K562 (cell line): Measurements from ENCODE around the gene WDR83. TPM values are rescaled to one million over a fixed set of nuclear protein-coding genes. Genes with fewer than 3 reads are reported as not detected.

Source experiments
- ATAC-seq: fragments of 200-7000 bp; cut with Tn5 transposase; 3 replicates; pipeline ENCODE4 v1.9.1; 2020; ENCODE audit warnings: moderate library complexity
- BruUV-seq: library from RNA; stranded (reverse); fragments of 400-500 nt; replicated peaks from 2 replicates; lab custom pipeline; 2021; lab: Mats Ljungman, UMichigan
- CTCF ChIA-PET: fragments of 300-600 bp; formaldehyde crosslinking; extraction: SDS; loops from one replicate; lab custom pipeline; 2021; ENCODE audit warnings: low intra/inter-chr PET ratio; lab: Yijun Ruan, JAX
- POLR2A ChIA-PET: fragments of 300-600, 350-650 bp; sonication (Branson Sonifier 250); formaldehyde crosslinking; extraction: SDS; loops from one replicate; lab custom pipeline; 2021; ENCODE audit warnings: antibody characterized with exemption, inconsistent platforms; lab: Yijun Ruan, JAX
- DNase-seq, 4 experiments: peaks; one replicate each; pipeline versions ENCODE4 v3.0.0 to v3.0.0-alpha.2; 2011 to 2018; ENCODE audit warnings: low spot score in 3 of 4, mixed read lengths in 3 of 4; ENCODE audit errors: extremely low read depth in 1 of 4
- FAIRE-seq: peaks from 2 replicates; lab custom pipeline; 2011; peaks lifted over from hg19 to GRCh38; lab: Jason Lieb, UNC
- H2AFZ ChIP-seq: 2 replicates; pipeline ENCODE4 v1.6.0; 2011; ENCODE audit warnings: low read depth, low read length, control low read depth, inconsistent platforms
- H3K27ac ChIP-seq: fragments of 200-600 bp; 3 replicates; pipeline ENCODE4 v1.8.0; 2011; ENCODE audit warnings: low read depth, mild to moderate bottlenecking, control low read depth, inconsistent platforms, low read length, moderate library complexity, mixed read lengths; ENCODE audit errors: extremely low read depth
- H3K27me3 ChIP-seq, 2 experiments: fragments of 300-600 bp in 1 of 2; 2 replicates in 1 of 2; 3 replicates in 1 of 2; pipeline versions ENCODE4 v1.6.0 to v1.8.0; 2011; ENCODE audit warnings: inconsistent platforms in 2 of 2, low read length in 2 of 2, mild to moderate bottlenecking in 1 of 2, mixed read lengths in 1 of 2, moderate library complexity in 1 of 2; ENCODE audit not compliant: control insufficient read depth in 2 of 2, insufficient read depth in 2 of 2
- H3K36me3 ChIP-seq: fragments of 300-600 bp; 3 replicates; pipeline ENCODE4 v1.8.0; 2011; ENCODE audit warnings: mild to moderate bottlenecking, low read length, inconsistent platforms; ENCODE audit not compliant: control insufficient read depth, insufficient read depth
- H3K4me1 ChIP-seq, 2 experiments: fragments of 200-600 bp in 1 of 2; replicated peaks in 1 of 2; 2 replicates in 1 of 2; 3 replicates in 1 of 2; pipeline versions ENCODE4 v1.5.1 to v1.8.0; 2011; ENCODE audit warnings: inconsistent platforms in 2 of 2, low read length in 2 of 2, mild to moderate bottlenecking in 1 of 2, mixed read lengths in 1 of 2, moderate library complexity in 1 of 2; ENCODE audit not compliant: control insufficient read depth in 2 of 2, insufficient read depth in 2 of 2
- H3K4me2 ChIP-seq: 2 replicates; pipeline ENCODE4 v1.6.1; 2011; ENCODE audit warnings: low read length, control low read depth, inconsistent platforms, mixed read lengths; ENCODE audit not compliant: insufficient read depth
- H3K4me3 ChIP-seq: fragments of 200-600 bp; sonication (generic), shearing (Covaris generic); 2 replicates; pipeline ENCODE4 v1.5.1; 2016; ENCODE audit warnings: control low read depth, inconsistent platforms
- H3K79me2 ChIP-seq: fragments of 200-600 bp; 3 replicates; pipeline ENCODE4 v1.8.0; 2011; ENCODE audit warnings: low read length, inconsistent platforms; ENCODE audit not compliant: control insufficient read depth, insufficient read depth
- H3K9ac ChIP-seq, 2 experiments: 2 replicates each; pipeline versions ENCODE4 v1.6.0 to v1.6.1; 2011; ENCODE audit warnings: low read depth in 2 of 2, low read length in 2 of 2, control low read depth in 1 of 2, inconsistent platforms in 1 of 2, mild to moderate bottlenecking in 1 of 2, mixed read lengths in 1 of 2; ENCODE audit not compliant: insufficient read depth in 1 of 2
- H3K9me1 ChIP-seq: one replicate; pipeline ENCODE4 v1.6.0; 2011; ENCODE audit warnings: inconsistent platforms, mild to moderate bottlenecking, low read length, moderate library complexity; ENCODE audit not compliant: control insufficient read depth, insufficient read depth
- H3K9me3 ChIP-seq: replicated peaks from 2 replicates; pipeline ENCODE4 v1.5.1; 2011; ENCODE audit warnings: low read depth, low read length, inconsistent platforms; ENCODE audit not compliant: control insufficient read depth, insufficient read depth
- H4K20me1 ChIP-seq: replicated peaks from 2 replicates; pipeline ENCODE4 v1.6.1; 2011; ENCODE audit warnings: low read length, inconsistent platforms, mixed read lengths; ENCODE audit not compliant: control insufficient read depth, insufficient read depth
- CSDE1 ChIP-seq, 2 experiments: fragments of 450-650 bp; IDR thresholded peaks; 2 replicates each; pipeline ENCODE4 v1.6.1; 2016; ENCODE audit warnings: mild to moderate bottlenecking in 1 of 2
- E2F3 ChIP-seq: fragments of 250-450 bp; sonication (Bioruptor Pico); IDR thresholded peaks from 2 replicates; pipeline ENCODE4 v1.4.0; 2020; ENCODE audit warnings: mild to moderate bottlenecking
- FOSL1 ChIP-seq: fragments of 200-800 bp; sonication (Bioruptor generic); conservative IDR thresholded peaks from 2 replicates; pipeline ENCODE4 v1.6.1; 2016; ENCODE audit warnings: missing genetic modification characterization, missing compliant biosample characterization
- POLR2G ChIP-seq: fragments of 200-400 bp; formaldehyde crosslinking; IDR thresholded peaks from 2 replicates; pipeline ENCODE4 v1.6.1; 2017; ENCODE audit warnings: low read depth, mild to moderate bottlenecking, antibody characterized with exemption, low read length, moderate library complexity
- RAD51 ChIP-seq: fragments of 450-650 bp; IDR thresholded peaks from 2 replicates; pipeline ENCODE4 v1.7.1; 2016; ENCODE audit warnings: low read depth, mild to moderate bottlenecking, borderline replicate concordance
- WGBS: fragments of 100-300 bp; shearing (Covaris generic); methylation state at CpG from one replicate; pipeline ENCODE4 v1.1.6; 2016; ENCODE audit warnings: low coverage, mixed read lengths; ENCODE audit not compliant: insufficient coverage; ENCODE audit errors: missing lambda C conversion rate; 5-methylcytosine and 5-hydroxymethylcytosine counted together
- in situ Hi-C: fragments of 300-500 bp; cut with MboI; formaldehyde crosslinking; loops from 4 replicates; pipeline ENCODE4 v1.15.0; 2018; ENCODE audit warnings: inconsistent platforms, mixed read lengths
- intact Hi-C: fragments of 100-400 bp; cut with micrococcal nuclease; formaldehyde crosslinking; loops from 2 replicates; pipeline ENCODE4 v1.14.2; 2022
- polyA plus RNA-seq, 8 experiments: library from polyadenylated mRNA; depleted of rRNA in 4 of 8; stranded (reverse) in 5 of 8; unstranded in 3 of 8; fragments of >200 nt; fragmentation: Nextera tagmentation in 2 of 8; fragmentation: Illumina TruSeq in 1 of 8; extraction: Ambion mirVana in 2 of 8; extraction: Trizol in 1 of 8; gene quantifications; 2 replicates each; pipeline versions ENCODE4 v1.2.1 to v1.2.3, GENCODE V29; 2011 to 2014; ENCODE audit warnings: inconsistent platforms in 1 of 8, missing spikeins in 1 of 8
- total RNA-seq, 7 experiments: library from RNA; depleted of rRNA in 6 of 7; stranded (reverse); fragments of >200 nt in 6 of 7; fragmentation: Illumina TruSeq in 2 of 7; extraction: Trizol in 2 of 7; gene quantifications; 2 replicates each; pipeline versions ENCODE4 v1.2.1 to v1.2.3, GENCODE V29; 2011 to 2021; ENCODE audit warnings: low replicate concordance in 1 of 7

The WDR83 gene
- total and polyA plus RNA-seq, 9 of the 15 experiments (the other 6 are each of a cell fraction or from before 2014, with no cell fraction given) = 0.52 to 21.3 (median 4.2) TPM

DNA sequence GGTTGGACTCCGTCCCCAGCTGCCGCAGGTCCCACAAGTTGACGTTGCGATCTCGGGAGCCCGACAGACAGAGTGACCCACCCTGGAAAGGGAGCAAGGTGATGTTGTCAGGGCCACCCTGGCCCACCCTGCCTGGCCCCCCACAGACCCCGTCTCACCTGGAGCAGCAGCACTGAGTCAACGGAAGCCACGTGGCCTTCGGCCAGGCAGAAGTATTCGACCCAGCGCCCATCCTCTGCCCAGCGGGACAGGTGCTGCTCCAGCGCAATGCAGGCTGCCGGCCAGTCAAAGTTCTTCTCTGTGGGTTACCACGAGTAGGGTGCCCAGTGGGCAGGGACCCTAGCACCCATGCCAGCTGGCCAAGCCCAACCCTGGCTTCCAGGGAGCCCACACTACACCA is 28.0 kb downstream of the WDR83 start:
- Histone ChIP-seq H4K20me1 (no peaks in the 10 kb centered on the region), H3K4me2 (no peak overlapping the region), H3K4me3 (0 out of 2 replicates have a peak overlapping the region, but pooled peaks have one; percentile 82), H3K36me3 (peaks cover 50% of the 10 kb centered on the region), H3K27ac (no peak overlapping the region), H3K79me2 (peaks cover 7% of the 10 kb centered on the region; the same call in 1 of the 3 replicates), H3K9me1 (no peaks in the 10 kb centered on the region), H2AFZ (no peak overlapping the region), H3K27me3 (no peaks in the 10 kb centered on the region; a peak in 1 of 5 replicates), H3K9me3 (no peaks in the 10 kb centered on the region), H3K9ac (peak overlapping the region in 1 of 2 experiments; percentile 48; a peak in 2 of 4 replicates), H3K4me1 (peaks cover 0 to 34% of the 10 kb centered on the region in 2 experiments; a peak in 3 of 5 replicates)
- DNase-seq = no peak
- ChIA-PET POLR2A (interaction anchor here (2.6 kb wide), 1 partner anchor 10 kb away, joined by 21 read pairs; no protein-coding TSS in a partner anchor), CTCF (no interaction called here)
- WGBS = 94% methylated on average over 10 of the region's 16 CpGs
- ATAC-seq = no peak
- in situ Hi-C loops (no loop called here), intact Hi-C loops (no loop called here)
- TF ChIP-seq POLR2G = peak; percentile 39
- TF ChIP-seq CSDE1 (IDR thresholded peaks at IDR 0.05) = no peak
- no peak for FAIRE-seq
- BruUV-seq = no TSS peak

- no peak for TF ChIP-seq RAD51
- TF ChIP-seq FOSL1 = no peak
- TF ChIP-seq E2F3 = no peak
- TF ChIP-seq, all 486 proteins: peak for 0
- FAIRE-seq (no peak), DNase-seq (no peak), ATAC-seq (no peak)
- peaks cover 7% of the 10 kb centered on the region; the same call in 1 of the 3 replicates for H3K79me2 ChIP-seq
- peaks cover 0 to 30% of the 10 kb centered on the region in 2 experiments; a peak in 3 of 5 replicates for H3K4me1 ChIP-seq
- H3K4me3 ChIP-seq = peak overlapping the region; percentile 82
- H2AFZ ChIP-seq = no peak overlapping the region
- 52% methylated on average over 2 of the region's 2 CpGs for WGBS
- H4K20me1 ChIP-seq = no peaks in the 10 kb centered on the region
- H3K4me2 ChIP-seq = peak overlapping the region; percentile 91; the same call in 1 of the 2 replicates
- H3K27ac ChIP-seq = no peak overlapping the region
- ChIA-PET CTCF (no interaction called here), POLR2A (interaction anchor here (0.7 to 2.6 kb wide), 2 partner anchors 10 to 488 kb away, joined by 3 to 21 read pairs; no protein-coding TSS in a partner anchor)
- peak overlapping the region; percentile 42 to 93; a peak in 2 of 4 replicates for H3K9ac ChIP-seq
- peaks cover 50% of the 10 kb centered on the region for H3K36me3 ChIP-seq
- H3K9me3 ChIP-seq = no peaks in the 10 kb centered on the region
- no peaks in the 10 kb centered on the region for H3K9me1 ChIP-seq
- in situ Hi-C loops (no loop called here), intact Hi-C loops (no loop called here)
- BruUV-seq = no TSS peak
- H3K27me3 ChIP-seq = no peaks in the 10 kb centered on the region; a peak in 1 of 5 replicates
These were observed 28.5 kb downstream of the WDR83 start for GRCh38 chr19:12695096-12695495.
